NCI-H1930 (cell line): ENCODE results near the gene TRIM25.

Experiments
- DNase-seq, 2 experiments: peaks; one replicate each; lab custom pipeline; 2025; lab: John Stamatoyannopoulos, UW

The TRIM25 gene

DNA sequence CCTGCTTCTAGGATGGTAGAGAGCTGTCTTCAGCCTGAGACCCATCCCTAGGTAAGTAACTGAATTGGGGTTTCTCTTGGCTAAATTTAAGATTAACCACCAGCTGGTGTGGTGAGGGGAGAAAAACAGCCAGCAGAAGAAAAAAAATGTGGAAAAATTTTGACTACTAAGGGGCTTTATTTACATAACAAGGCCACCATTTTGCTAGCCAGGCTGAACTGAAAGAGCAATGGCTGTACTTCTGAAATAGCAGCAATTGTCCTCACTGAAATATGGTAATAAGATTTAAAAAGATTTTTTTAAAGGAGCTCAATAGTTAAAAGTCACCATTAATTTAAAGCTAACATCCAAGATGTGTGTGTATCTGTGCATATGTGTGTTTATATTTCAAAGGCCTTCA lies 12.4 kb upstream of the TRIM25 start:
- DNase-seq: no peak

DNA sequence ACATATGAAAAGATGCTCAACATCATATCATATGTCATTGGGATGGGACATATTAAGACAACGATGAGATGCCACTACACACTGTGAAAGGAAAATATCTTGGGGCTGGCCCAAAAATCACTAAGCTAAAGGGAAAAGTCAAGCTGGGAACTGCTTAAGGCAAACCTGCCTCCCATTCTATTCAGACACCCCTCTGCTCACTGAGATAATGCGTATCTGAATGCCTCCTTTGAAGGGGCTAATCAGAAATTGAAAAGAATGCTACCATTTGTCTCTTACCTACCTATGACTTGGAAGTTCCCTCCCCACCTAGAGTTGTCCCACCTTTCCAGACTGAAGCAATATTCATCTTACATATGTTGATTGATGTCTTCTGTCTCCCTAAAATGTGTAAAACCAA lies 11.2 kb upstream of the TRIM25 start:
- no peak for DNase-seq

DNA sequence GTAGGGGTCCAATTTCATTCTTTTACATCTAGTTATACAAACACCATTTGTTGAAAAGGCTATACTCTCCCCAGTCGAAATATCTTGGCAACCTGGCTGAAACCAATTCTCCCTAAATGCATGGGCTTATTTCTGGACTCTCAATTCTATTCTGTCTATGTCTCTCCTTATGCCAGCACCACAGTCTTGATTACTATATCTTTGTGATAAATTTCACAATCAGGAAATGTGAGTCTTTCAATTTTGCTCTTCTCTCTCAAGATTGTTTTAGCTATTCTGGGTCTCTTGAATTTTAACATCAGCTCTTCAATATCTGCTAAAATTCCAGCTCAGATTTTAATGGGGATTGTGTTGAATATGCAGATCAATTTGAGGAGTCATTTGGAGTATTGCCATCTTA lies 5.9 kb upstream of the TRIM25 start:
- DNase-seq: no peak

DNA sequence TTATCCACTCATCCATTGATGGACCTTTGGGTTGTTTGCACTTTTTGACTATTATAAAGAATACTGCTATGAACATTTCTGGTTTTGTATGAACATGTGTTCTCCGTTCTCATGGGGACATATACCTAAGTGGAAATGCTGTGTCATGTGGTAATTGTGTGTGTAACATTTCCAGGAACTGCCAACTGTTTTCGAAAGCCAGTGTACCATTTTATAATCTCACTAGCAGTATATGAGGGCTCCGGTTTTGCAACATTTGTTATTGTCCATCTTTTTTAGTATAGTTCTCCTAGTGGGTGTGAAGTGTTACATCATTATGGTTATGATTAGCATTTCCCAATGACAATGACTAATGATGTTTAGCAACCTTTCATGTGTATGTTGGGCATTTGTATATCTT lies 5.1 kb upstream of the TRIM25 start:
- DNase-seq: no peak

DNA sequence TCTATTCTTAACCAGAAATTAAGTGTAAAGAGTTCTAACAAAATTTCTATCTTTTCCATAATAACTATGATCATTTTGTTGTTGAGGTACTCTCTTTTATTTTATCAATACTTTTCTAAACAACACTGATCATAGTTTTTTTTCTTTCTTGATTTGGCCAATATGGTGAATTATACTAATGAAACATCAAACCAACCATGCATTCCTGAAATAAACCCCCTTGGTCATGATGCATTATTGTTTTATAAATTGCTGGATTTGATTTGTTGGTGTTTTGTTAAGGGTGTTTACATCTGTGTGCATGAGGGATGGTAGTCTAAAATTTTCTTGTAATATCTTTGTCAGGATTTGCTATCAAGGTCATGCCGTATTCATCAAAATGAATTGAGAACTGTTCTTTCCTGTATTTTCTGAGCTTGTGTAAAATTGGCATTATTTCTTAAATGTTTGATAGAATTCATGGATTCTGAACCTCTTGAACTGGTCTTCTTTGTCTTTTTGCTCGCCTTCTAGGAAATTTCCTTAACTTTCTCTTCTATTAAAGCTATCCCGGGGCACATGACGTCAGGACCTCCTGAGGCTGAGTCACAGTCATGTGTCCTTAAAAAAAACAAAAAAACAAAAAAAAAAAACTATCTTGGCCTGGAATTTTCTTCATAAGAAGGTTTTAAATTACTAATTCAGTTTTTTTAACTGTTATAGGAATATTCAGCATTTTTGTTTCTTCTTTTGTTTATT lies 3.9 kb upstream of the TRIM25 start:
- no peak for DNase-seq

DNA sequence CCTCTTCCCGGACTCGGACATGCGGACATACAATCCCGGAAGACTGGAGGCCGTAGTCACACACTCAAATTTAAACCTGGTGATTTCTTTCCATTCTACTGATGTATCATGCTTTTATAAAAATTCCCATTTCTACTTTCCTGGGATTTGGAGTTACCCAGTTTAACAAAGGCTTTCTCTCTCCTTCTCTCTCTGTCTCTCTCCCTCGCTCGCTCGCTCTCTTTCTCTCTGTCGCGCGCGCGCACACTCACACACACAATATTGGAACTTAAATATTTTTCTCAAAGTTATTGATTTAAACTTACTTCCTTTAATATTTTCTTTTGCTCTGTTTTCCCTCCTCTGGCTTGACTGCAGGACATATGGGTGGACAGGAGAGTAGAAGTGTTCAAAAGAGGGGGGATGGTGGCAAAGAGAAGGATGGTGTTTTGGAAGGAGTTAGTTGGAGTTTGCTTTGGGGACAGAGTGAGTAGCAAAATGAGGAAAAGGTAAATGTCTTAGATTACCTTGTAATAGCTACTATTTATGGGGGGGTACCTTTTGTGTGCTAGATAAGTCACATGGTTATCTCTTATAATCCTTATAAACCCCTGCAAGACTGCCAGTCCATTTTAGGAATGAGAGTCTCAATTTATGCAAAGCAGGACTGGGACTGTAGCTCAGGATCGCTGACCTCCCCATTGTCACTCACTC lies 878 bp upstream of the TRIM25 start:
- no peak for DNase-seq

DNA sequence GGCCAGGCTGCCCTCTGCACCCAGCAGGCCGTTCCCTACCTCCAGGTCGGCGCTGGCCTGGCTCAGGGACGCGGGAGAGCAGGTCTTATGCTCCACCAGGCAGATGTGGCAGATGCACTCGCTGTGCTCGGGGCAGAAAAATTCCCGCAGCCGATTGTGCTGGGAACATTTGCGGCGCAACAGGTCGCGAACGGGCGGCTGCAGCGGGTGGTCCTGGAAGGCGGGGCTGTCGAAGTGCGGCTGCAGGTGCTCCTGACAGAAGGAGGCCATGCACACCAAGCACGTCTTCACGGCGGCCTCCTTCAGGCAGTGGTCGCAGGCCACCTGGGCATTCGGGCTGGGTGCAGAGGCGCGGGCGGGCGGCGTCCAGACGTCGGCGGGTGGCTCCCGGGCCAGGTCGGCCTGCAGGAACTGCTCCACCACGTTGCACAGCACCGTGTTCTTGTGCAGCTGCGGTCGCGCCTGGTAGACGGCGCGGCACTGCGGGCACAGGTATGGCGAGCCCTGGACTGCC lies 439 bp downstream of the TRIM25 start:
- no peak for DNase-seq

DNA sequence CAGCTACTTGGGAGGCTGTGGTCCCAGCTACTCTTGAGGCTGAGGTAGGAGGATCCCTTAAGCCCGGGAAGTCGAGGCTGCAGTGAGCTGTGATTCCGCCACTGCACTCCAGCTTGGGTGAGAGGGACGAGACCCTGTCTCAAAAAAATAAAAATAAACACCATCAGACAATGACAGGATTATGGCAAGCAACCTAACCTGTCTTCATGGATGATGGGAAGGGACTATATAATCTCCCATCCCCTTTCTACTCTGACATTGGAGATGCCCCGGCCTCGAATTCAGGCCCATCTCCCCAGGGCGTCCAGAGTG lies 893 bp downstream of the TRIM25 start:
- no peak for DNase-seq

DNA sequence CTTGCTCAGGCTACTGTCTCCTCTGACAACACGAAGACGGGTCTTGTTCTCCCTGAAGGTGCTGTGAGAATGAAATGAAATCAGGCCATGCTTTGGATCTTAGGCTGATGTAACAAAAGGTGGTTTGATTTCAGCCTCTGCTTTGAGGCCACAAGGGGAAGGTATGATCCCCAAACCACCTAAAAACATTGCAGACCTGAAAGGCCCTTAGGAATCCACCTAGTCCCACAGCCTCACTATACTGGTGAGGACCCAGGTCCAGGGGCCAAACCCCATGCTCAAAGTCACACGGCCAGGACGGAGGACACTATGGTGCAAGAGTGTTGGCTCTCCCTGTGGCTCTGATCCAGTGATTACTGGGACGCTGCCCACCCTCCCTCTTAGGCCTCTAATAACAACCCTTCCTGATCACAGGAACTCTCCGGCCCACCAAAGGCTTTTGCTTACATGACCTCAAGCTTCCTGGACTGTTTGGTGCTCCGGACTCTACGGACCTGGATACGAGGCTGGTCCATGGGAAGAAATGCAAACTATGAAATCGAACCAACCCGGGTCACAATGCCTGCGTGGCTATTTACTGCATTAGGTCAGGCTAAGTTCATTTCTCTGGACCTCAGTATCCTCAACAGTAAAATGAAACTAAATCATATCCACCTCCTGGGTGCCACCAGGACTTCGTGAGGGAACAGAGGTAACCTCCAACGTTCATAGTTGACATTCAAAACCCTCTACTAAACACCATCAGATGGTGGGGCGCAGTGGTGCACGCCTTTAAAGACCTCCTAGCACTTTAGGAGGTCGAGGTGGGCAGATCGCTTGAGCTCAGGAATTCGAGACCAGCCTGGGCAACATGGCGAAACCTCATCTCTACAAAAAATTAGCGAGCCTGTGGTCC lies 1.5 kb downstream of the TRIM25 start:
- no peak for DNase-seq

DNA sequence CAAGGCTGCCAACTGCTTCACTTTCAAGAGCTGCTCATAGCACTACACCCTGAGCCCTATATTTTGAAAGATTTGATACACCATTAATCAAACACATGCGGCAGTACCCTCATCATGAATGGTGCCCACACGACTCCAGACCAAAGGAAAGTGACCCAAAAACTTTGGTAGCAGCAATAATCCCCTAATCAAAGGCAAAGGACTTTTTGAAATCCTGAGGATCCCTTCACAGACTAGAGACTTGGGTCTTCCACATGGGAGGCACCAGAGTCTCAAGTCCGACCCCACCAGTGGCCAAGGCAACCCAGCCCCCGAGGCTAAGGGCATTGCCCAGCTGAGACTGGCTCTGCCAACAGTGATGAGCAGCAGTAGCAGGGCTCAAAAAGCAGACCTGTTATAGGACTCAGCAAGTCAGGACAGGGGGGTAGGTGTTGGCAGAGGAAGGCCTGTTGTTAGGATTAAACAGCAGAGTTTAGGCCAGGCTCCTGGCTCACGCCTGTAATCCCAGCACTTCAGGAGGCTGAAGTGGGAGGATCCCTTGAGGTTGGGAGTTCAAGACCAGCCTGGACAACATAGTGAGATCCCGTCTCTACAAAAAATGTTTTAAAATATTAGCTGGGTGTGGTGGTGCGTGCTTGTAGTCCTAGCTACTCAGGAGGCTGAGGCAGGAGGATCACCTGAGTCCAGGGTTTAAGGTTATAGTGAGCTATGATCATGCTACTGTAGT lies 3.2 kb downstream of the TRIM25 start:
- DNase-seq: no peak

DNA sequence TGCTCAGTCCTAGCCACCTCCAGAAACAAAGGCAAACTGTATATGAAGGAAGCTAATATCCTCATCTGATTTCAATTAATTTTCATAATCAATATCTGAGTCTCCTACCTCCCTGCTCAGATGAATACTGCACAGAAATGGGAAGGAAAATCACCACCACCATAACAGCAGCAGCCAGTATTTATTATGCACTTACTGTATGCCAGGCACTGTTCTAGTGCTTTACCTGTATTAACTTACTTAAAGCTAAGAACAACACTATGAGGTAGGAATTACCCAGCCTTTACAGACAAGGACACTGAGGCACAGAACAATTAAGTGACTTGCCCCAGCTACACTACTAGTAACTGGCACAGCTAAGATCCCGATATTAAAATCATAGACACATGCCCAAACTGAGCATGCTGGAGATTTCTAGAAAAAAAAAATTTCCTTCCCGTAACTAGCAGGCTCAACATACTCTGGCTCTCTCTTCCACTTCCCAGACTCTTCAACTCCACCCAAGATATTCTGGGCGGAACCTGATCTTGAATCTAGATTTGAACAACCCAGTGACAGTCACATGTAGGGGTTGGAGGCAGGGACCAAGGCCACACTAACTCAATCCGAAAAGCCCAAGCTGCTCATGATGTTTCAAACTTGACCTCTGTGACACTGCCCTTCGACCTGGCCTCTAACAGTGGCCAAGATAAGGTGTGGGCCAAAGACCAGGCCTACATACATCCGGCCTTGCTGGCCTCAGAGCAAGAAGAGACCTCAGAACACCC lies 3.9 kb downstream of the TRIM25 start:
- no peak for DNase-seq

DNA sequence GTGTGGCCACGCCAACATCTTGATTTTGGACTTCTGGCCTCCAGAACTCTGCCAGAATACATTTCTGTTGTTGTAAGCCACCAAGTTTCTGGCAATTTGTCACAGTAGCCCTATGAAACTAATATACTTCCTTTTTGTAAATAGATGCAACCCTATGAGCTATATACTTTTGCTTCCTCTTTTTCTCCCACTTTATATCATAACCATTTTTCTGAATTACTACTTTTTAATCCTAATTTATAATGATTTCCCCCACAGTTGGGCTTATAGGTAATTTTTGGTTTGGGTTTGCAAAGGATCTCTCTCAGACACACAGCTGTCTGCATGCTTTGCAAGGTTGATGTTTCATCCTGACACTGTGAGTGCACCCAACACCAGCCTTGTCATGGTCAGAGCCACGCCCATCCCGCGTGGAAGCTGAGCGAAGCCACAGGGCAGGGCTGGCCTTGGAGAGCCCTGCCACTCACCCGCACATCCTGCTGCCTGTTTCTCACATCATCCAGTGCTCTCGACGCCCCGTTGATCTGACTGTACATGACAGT lies 5.8 kb downstream of the TRIM25 start:
- no peak for DNase-seq

DNA sequence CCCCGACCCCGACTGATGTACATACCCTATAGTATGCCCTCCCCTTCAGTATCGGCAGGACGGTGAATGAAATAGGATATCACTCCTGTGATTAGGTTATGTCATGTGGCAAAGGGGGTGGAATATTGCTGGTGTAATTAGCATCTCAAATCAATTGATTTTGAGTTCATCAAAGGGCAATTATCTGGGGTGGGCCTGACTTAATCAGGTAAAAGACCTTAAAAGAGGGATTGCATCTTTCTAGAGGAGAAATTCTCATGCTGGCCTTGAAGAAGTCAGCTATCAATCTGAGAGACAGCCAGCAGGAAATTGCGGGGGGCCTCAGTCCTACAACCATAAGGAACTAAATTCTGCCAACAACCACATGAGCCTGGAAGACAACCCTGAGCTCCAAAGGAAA lies 10.3 kb downstream of the TRIM25 start:
- DNase-seq: no peak

DNA sequence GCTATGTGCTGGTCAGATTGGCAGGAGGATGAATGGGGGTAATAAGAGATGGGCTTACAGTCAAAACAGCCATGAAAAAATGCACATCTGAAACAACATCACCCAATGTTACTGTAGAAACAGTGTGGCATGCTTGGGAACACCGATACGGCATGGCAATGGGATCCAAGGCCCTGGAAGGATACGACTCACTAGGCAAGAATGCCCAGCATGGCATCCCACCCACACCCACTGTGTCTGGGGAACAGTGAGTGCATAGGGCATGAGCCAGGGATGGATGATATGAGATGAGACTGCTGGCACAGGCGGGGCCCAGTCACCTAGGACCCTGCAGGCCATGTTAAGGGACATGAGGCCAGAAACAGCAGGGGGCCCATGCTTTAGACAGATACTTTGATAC lies 11.5 kb downstream of the TRIM25 start:
- DNase-seq: no peak

DNA sequence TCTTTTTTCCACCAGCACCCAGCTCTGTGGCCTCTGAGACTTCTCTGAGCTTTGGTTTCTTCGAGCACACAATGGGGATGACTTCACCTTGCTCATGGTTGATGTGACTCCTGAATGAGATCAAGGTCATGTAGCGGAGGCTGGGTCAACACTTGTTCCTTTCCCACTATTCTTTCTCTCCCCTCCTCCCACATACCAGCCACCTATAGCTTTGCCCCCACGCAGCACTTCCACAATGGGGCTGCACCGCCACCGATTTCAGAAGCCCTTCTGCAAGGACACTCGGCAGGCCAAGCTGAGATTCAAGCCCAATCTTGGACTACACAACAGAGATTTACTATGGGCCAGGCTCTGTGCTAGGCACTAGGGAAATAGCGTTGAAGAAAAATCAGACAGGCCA lies 14.4 kb downstream of the TRIM25 start:
- DNase-seq: no peak

DNA sequence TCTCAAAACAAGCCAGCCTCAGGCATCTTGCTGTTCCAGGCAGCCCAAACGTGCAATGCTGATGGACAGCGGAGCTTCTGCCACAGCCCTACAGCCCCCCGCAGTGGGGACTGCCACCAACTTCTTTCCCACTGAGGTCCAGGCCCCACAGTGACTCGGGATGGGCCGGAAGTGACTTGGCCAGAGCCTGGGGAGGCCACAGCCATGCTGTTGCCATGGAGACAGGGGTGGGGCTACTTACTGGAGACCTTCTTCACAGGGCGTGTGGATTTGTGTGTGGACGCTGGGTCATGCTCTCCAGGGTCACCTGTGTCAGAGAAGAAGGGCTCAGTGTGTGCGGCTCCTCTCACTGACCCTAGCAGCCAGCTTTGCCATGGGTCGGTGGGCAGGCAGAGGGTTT lies 15.0 kb downstream of the TRIM25 start:
- no peak for DNase-seq

DNA sequence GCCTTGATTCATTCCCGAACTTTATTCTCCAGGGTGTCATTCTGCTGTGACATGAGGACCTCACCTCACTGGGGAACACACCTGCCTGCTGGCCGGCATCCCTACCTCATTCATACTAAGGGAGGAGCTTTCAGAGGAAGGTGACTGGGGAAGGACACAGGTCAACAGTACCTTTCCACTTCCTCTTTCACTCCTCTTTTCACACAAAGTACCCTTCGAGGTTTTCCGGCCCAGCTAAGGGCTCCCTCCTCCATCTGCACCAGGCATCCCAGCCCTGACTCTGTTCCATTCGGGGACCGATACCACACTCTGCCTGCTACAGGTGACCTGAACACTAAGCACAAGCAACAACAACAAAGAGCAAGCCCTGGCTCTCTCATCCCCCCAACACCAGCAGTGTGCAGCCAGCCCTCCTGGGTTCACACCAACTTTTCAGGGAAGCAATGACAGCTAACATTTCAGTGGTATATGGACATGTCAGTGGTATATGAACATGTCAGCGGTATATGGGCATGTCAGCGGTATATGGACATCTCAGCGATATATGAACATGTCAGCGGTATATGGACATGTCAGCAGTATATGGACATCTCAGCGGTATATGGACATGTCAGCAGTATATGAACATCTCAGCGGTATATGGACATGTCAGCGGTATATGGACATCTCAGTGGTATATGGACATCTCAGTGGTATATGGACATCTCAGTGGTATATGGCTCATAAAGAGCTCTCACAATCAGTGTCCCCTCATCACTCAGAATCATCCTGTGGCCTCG lies 16.0 kb downstream of the TRIM25 start:
- no peak for DNase-seq

DNA sequence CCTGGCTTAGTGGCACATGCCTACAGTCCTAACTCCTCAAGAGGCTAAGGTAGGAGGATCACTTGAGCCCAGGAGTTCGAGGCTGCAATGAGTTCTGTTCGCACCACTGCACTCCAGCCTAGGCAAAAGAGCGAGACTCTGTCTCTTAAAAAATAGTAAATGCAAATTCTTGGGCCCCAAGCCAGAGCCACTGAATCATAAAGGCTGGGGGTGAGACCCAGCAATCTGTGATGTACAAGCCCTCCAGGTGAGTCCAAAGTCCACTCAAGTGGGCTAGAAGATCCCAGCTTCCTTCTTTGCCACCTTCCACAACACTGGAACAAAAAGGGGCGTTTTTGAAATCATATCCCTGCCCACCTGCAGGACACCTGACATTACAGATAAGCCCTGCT lies 16.9 kb downstream of the TRIM25 start:
- DNase-seq: no peak

DNA sequence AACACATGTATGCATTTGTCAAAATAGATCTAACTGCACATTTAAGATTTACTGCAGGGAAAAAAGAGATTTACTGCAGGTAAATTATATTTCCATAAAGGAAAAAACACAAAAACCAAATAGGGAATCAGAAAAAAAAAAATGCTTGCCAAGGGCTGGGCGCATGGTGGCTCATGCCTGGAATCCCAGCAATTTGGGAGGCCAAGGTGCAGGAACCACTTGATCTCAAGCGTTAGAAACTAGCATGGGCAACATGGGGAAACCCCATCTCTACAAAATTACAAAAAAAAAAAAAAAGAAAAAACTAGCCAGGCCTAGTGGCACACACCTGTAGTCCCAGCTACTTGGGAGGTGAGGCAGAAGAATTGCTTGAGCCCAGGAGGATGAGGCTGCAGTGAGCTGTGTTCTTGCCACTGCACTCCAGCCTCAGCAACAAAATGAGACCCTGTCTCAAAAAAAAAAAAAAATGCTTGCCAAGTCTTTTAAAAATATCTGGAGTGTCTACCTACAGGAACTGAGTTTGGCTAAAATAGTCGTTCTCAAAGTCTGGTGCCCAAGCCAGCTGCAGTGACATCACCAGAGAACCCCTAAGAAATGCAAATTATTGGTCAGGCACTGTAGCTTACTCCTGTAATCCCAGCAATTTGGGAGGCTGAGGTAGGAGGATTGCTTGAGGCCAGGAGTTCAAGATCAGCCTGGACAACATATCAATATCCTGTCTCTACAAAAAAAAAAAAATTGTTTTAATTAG lies 17.5 kb downstream of the TRIM25 start:
- DNase-seq: no peak
